Left renal pelvis (tissue), 4 donors: Measurements from ENCODE around the gene ARRB1. TPM values are rescaled to one million over a fixed set of nuclear protein-coding genes. Genes with fewer than 3 reads are reported as not detected.
"Not testable (repeated sequence)": the region's sequence is repeated elsewhere in the genome, so short reads cannot be mapped to it uniquely, and the experiment has no call there.

Experiments
- DNase-seq, 4 donors: peaks; one replicate each; pipeline ENCODE4 v3.0.0-alpha.2; 2013; ENCODE audit warnings: low read depth in 4 of 4, low spot score in 3 of 4
- polyA plus RNA-seq, 4 donors: library from polyadenylated mRNA; unstranded; fragments of 120-200 nt; gene quantifications; one replicate each; pipeline ENCODE4 v1.2.1, GENCODE V29; 2013; ENCODE audit not compliant: insufficient read length in 4 of 4

Gene ARRB1
- 10 to 100 TPM; 21.4 to 29.5 (median 24.7) TPM for polyA plus RNA-seq

- no peak for DNase-seq
These were observed at the start of gene ARRB1 for GRCh38 chr11:75351541-75351790. Gene ARRB1, minus strand, starts transcription at chr11:75351661. Its CDS starts 54 bp downstream, at chr11:75351607.

GRCh38 chr11:75400146-75400865, 48.8 kb upstream of the ARRB1 start:
- no peak for DNase-seq

GRCh38 chr11:75399344-75400145, 48.1 kb upstream of the ARRB1 start, which contains the start of gene RPS3:
Gene RPS3, plus strand, starts transcription at chr11:75399518. Its CDS starts 30 bp downstream, at chr11:75399548.
- peak; percentile 85 to 88 (median 86) for DNase-seq

- no peak for DNase-seq
These were observed 47.4 kb upstream of the ARRB1 start for GRCh38 chr11:75398906-75399305.

- DNase-seq, result no peak
These were observed 42.8 kb upstream of the ARRB1 start for GRCh38 chr11:75394085-75394840.

GRCh38 chr11:75389925-75390324, 38.5 kb upstream of the ARRB1 start:
- DNase-seq, result no peak

DNA sequence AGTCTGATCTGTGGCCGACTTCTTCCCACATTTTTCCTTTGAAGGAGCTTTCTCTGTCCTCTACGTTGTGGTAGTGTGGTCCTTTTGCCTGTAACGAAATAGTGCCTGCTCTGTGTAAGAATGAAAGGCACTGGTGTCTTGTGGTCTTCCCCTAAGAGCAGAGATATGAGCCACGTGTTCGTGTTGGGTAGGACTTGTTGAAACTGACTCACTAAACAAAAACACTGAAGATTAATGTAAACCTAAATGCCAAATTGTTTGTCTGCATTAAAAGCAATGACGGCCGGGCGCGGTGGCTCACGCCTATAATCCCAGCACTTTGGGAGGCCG, 37.8 kb upstream of the ARRB1 start:
- DNase-seq, result no peak

GRCh38 chr11:75388386-75389275, 37.2 kb upstream of the ARRB1 start:
- peak in 3 of 4 donors; percentile 54 to 60 (median 58) for DNase-seq

GRCh38 chr11:75387736-75388294, 36.4 kb upstream of the ARRB1 start:
- no peak for DNase-seq

GRCh38 chr11:75386942-75387630, 35.6 kb upstream of the ARRB1 start:
- no peak for DNase-seq

DNA sequence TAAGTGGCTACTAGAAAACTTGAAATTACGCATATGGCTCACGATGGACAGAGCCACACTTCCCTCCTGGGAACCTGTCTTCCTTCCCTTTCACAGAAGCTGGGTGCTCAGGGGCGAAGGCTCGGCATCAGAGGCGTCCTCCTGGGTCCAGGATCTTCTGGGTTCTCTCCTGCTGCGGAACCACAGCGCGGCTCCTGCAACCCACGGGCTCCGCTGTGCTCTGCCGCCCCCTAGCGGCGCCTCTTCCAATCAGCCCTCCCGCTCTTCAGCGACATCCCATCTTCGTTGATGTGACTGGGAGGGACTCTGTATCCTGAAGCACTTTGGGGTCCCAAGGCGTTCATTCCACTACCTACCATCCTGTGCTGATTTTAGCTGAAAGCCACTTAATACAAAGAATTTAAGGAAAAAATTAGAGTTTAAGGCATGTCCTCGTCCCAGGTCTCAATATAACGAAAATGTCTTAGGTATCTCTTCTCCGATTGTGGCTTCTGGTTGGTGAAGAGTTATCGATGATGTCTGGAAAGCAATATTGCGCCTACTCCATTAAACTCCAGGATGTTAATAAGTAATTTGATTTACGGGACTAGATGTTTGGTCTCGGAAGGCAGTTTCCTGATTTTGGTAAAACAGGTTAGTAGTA, 33.1 kb upstream of the ARRB1 start:
- peak in 1 of 4 donors; percentile 39 for DNase-seq

DNA sequence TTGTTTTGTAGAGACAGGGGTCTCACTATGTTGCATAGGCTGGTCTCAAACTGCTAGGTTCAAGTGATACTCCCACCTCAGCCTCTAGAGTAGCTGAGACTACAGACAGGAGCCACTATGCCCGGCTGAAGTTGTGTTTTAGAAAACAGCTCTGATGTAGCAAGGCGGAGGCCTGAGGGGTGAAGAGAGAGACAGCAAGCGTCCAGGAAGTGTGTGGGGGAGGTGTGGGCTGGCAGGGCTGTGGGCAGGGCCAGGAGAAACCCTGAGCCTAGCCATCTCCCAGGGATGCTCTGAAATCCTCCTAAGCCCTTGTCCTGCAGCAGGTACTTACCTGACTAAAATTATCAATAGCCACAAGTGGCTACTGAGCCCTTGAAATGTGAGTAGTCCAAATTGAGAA, 31.8 kb upstream of the ARRB1 start:
- no peak for DNase-seq

DNA sequence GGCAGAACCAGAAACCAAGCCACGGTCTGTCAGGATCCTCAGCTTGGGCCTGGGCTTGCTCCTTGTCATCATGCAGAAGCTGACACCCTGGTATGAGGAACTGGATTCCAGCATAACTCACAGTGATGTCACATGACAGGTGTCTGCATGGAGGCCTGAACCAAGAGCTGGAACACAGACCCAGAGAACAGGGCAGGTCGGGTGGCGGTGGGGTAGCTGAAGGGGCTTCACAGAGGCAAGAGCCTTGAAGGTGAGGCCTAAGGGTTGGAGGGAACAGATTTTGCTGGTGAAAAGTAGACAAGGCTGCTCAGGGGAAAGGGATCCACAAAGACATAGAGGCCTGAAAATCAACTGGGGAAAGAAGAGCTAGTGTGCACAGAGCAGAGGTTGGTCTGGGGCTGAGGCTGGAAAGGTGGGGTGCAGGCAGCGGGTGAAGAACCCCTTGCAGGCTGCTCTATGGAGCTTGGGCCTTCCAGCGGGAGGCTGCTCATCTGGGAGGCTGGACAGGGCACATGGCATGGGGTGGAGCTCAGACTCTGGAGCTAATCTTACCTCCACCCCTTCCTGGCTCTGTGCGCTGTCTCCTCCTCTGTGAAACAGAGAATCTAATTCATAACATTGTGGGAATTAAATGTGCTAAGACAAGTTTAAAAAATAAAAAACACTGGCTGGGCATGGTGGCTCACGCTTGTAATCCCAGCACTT, 29.4 kb upstream of the ARRB1 start:
- no peak for DNase-seq

DNA sequence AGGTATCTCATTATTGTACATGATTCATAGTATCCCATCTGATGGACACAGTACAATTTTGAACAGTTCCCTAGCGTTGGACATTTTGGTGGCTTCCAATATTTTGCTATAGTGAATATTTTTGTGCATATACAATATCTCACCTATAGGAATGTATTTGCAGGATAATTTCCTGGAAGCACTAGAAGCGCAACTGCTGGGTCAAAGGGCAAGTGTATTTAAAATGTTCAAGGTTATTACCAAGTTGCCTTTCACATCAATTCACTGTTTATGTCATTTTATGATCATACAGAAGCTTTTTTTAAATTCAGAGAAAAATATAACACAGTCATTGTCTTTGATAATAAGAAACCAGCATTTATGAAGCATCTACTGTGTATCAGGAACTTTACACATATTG, 28.8 kb upstream of the ARRB1 start:
- DNase-seq, result no peak

DNA sequence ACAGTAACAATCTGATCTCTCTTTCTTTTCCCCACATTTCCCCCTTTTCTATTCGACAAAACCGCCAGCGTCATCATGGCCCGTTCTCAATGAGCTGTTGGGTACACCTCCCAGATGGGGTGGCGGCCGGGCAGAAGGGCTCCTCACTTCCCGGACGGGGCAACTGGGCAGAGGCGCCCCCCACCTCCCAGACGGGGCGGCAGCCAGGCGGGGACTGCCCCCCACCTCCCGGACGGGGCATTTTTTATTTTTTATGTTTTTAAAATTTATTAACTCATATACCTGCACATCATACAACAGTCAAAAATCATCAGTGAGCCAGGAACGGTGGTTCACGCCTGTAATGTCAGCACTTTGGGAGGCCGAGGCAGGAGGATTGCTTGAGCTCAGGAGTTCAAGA, 27.3 kb upstream of the ARRB1 start:
- not testable (repeated sequence) for DNase-seq

DNA sequence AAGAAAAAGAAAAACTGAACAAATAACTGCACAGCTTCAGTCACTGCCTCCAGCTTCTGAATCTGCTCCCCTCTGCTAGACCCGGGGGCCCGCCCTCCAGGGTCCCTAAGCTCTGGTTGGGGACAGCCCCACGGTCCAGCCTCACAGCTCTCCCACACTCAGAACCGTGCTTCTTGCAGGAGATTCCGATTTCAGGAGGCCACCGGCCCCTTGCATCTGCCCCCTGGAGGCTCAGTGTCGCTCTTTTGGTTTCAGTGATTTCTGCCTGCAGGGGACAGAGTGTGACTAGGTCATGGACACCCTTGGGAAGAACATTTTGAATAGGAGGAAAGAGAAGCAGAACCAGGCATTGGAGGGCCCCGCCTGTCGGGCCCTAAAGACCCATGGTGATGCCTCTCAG, 24.7 kb upstream of the ARRB1 start:
- no peak for DNase-seq

DNA sequence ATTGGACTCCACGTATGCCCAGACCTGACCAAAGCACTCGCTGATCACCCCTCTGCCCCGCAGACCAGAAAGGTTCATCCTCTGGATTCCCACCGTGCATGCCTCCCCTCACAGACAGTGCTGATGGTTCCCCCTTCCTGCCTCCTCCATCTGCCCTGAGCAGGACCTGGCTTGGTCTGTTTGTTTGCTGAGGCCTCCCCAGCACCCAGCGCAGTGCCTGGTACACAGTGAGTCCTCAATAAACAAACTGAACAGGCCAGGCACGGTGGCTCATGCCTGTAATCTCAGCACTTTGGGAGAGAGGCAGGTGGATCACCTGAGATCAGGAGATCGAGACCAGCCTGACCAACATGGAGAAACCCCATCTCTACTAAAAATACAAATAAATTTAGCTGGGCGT, 24.2 kb upstream of the ARRB1 start:
- no peak for DNase-seq

- DNase-seq, result no peak
These were observed 23.2 kb upstream of the ARRB1 start for GRCh38 chr11:75374646-75375045.

- DNase-seq, result no peak
These were observed 21.7 kb upstream of the ARRB1 start for GRCh38 chr11:75373201-75373600.
